Suprapubic skin (tissue), 4 donors: ENCODE measurements around the gene SELP. TPM values are rescaled to one million over a fixed set of nuclear protein-coding genes. Genes with fewer than 3 reads are reported as not detected.

Experiments
- DNase-seq, 2 donors: peaks; one replicate each; pipeline ENCODE4 v3.0.0-alpha.2; 2019; ENCODE audit warnings: low spot score in 2 of 2
- H3K27ac ChIP-seq: fragments of 200-600 bp; sonication (generic); one replicate; pipeline ENCODE4 v1.5.1; 2019
- H3K27me3 ChIP-seq: fragments of 200-600 bp; sonication (generic); one replicate; pipeline ENCODE4 v1.5.1; 2019
- H3K36me3 ChIP-seq: fragments of 200-600 bp; sonication (generic); one replicate; pipeline ENCODE4 v1.5.1; 2019
- H3K4me1 ChIP-seq: fragments of 200-600 bp; sonication (generic); one replicate; pipeline ENCODE4 v1.5.1; 2019
- H3K4me3 ChIP-seq: fragments of 200-600 bp; sonication (generic); one replicate; pipeline ENCODE4 v1.5.1; 2019; ENCODE audit warnings: mild to moderate bottlenecking
- H3K9me3 ChIP-seq: fragments of 200-600 bp; sonication (generic); one replicate; pipeline ENCODE4 v1.5.1; 2019
- EP300 ChIP-seq: sonication (generic); formaldehyde crosslinking; IDR thresholded peaks from one replicate; pipeline ENCODE4 v1.6.1; 2017; ENCODE audit warnings: antibody characterized with exemption
- POLR2A ChIP-seq, 2 donors: fragments of 450-650 bp; IDR thresholded peaks; one replicate each; pipeline ENCODE4 v1.6.1; 2017; ENCODE audit warnings: antibody characterized with exemption in 2 of 2, mild to moderate bottlenecking in 2 of 2, moderate library complexity in 2 of 2
- POLR2AphosphoS5 ChIP-seq, 3 donors: sonication (generic); formaldehyde crosslinking; IDR thresholded peaks; one replicate each; pipeline ENCODE4 v1.6.1; 2017; ENCODE audit warnings: antibody characterized with exemption in 3 of 3
- WGBS: methylation state at CpG from one replicate; pipeline ENCODE4 v1.1.5; 2018; 5-methylcytosine and 5-hydroxymethylcytosine counted together
- total RNA-seq, 4 donors: library from RNA; depleted of rRNA; stranded (reverse); fragments of >200 nt; gene quantifications; one replicate each; pipeline ENCODE4 v1.1.0, GENCODE V29; 2016
- TF ChIP-seq, protein P1 (sequence below), 2 donors: fragments of 200-600 bp in 1 of 2; fragments of 450-650 bp in 1 of 2; sonication (generic) in 1 of 2; IDR thresholded peaks; one replicate each; pipeline ENCODE4 v1.5.1; 2016 to 2019; ENCODE audit warnings: antibody characterized with exemption in 2 of 2, mild to moderate bottlenecking in 1 of 2, moderate library complexity in 1 of 2

The SELP gene
- total RNA-seq, 4 donors from 2014 or later = 0.95 to 3.7 (median 2.6) TPM

DNA sequence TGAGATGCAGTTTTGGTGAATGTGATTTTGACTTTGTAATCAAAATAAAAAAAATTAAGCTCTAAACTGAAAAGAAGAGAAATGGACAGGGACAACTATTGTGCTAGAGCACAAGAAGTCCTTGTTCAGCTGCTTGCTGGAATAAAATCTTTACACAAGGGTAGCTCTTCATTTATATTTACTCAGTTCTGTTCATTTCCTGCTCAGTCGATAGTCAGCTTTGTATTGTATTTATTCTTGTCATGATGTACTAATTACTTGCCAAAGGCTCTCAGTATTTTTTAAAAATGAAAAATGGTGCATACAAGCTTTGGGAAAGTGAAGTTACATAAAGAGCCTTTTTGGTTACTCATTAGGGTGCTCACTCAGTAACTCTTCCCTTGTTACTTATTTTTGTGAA, 61.4 kb downstream of the SELP start:
- Histone ChIP-seq H3K27me3 (peaks cover 2% of the 10 kb centered on the region), H3K4me1 (no peaks in the 10 kb centered on the region), H3K4me3 (no peak overlapping the region), H3K9me3 (no peaks in the 10 kb centered on the region), H3K27ac (no peak overlapping the region), H3K36me3 (no peaks in the 10 kb centered on the region)
- 51% methylated on average over 1 of the region's 1 CpG for WGBS
- TF ChIP-seq POLR2A (IDR thresholded peaks at IDR 0.05) (no peak), POLR2AphosphoS5 (IDR thresholded peaks at IDR 0.05) (no peak), EP300 (no peak)
- TF ChIP-seq, protein P1, sequence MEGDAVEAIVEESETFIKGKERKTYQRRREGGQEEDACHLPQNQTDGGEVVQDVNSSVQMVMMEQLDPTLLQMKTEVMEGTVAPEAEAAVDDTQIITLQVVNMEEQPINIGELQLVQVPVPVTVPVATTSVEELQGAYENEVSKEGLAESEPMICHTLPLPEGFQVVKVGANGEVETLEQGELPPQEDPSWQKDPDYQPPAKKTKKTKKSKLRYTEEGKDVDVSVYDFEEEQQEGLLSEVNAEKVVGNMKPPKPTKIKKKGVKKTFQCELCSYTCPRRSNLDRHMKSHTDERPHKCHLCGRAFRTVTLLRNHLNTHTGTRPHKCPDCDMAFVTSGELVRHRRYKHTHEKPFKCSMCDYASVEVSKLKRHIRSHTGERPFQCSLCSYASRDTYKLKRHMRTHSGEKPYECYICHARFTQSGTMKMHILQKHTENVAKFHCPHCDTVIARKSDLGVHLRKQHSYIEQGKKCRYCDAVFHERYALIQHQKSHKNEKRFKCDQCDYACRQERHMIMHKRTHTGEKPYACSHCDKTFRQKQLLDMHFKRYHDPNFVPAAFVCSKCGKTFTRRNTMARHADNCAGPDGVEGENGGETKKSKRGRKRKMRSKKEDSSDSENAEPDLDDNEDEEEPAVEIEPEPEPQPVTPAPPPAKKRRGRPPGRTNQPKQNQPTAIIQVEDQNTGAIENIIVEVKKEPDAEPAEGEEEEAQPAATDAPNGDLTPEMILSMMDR (IDR thresholded peaks at IDR 0.05) = no peak
- no peak for DNase-seq

DNA sequence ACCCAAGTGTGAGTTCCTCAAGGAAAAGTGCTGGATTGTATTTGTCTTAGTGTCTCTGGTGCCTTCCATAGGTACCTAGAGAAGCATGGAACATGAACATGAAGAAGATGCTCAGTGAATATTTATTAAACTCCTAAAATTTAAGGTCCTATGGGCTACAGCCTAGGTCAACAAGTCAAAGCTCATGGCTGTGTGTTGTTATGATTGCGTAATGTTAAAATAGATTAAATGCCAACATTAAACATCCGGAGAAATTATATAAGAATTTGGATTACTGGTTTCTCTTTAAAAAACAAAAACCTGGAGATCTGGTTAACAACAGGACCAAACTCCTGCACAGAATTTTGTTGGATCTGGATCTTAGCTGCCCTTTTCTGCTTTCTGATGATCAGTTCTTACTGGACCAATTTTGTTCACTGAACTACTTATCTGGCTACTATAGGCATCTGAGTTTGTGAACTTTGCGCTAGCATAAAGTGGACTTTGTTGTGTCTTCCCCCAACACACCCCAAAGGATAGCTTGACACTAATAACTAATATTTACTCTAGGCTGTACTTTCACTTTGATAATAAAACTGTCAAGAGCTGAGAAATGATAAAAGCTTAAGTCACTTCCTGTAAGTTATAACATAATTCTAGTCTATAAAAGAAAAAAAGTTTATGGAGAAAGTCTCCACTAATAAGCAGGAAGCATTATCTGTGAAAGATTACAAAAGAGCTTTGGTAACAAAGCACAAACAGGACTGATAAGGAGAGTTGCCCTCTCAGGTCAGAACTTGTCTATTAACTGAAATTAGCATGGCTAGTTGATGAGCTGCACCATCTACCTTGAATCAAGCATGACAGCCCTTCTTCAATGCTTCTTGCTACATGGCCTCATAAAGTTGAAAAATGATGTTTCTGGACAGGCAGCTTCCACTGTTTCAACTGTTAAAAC, 64.3 kb downstream of the SELP start:
- DNase-seq = no peak
- WGBS = 79% methylated on average over 3 of the region's 3 CpGs
- Histone ChIP-seq H3K27ac (no peak overlapping the region), H3K36me3 (no peaks in the 10 kb centered on the region), H3K9me3 (no peaks in the 10 kb centered on the region), H3K4me3 (no peak overlapping the region), H3K4me1 (no peaks in the 10 kb centered on the region), H3K27me3 (peaks cover 2% of the 10 kb centered on the region)
- TF ChIP-seq POLR2AphosphoS5 (IDR thresholded peaks at IDR 0.05) = no peak
- TF ChIP-seq EP300 = no peak
- TF ChIP-seq, protein P1 (IDR thresholded peaks at IDR 0.05) = no peak
- no peak for TF ChIP-seq POLR2A (IDR thresholded peaks at IDR 0.05)

GRCh38 chr1:169563650-169564049, 66.3 kb downstream of the SELP start:
- Histone ChIP-seq H3K27me3 (peaks cover 2% of the 10 kb centered on the region), H3K36me3 (no peaks in the 10 kb centered on the region), H3K27ac (no peak overlapping the region), H3K4me1 (no peaks in the 10 kb centered on the region), H3K9me3 (no peaks in the 10 kb centered on the region), H3K4me3 (no peak overlapping the region)
- TF ChIP-seq POLR2A (IDR thresholded peaks at IDR 0.05) = no peak
- TF ChIP-seq POLR2AphosphoS5 (IDR thresholded peaks at IDR 0.05) = no peak
- TF ChIP-seq EP300 = no peak
- TF ChIP-seq, protein P1 (IDR thresholded peaks at IDR 0.05) = no peak
- DNase-seq = no peak

GRCh38 chr1:169563019-169563615, 66.8 kb downstream of the SELP start:
- no peak for DNase-seq
- Histone ChIP-seq H3K27ac (no peak overlapping the region), H3K9me3 (no peaks in the 10 kb centered on the region), H3K27me3 (peaks cover 2% of the 10 kb centered on the region), H3K36me3 (no peaks in the 10 kb centered on the region), H3K4me1 (no peaks in the 10 kb centered on the region), H3K4me3 (no peak overlapping the region)
- 90% methylated on average over 1 of the region's 1 CpG for WGBS
- TF ChIP-seq, protein P1 (IDR thresholded peaks at IDR 0.05) = no peak
- TF ChIP-seq EP300 (no peak), POLR2A (IDR thresholded peaks at IDR 0.05) (no peak), POLR2AphosphoS5 (IDR thresholded peaks at IDR 0.05) (no peak)

DNA sequence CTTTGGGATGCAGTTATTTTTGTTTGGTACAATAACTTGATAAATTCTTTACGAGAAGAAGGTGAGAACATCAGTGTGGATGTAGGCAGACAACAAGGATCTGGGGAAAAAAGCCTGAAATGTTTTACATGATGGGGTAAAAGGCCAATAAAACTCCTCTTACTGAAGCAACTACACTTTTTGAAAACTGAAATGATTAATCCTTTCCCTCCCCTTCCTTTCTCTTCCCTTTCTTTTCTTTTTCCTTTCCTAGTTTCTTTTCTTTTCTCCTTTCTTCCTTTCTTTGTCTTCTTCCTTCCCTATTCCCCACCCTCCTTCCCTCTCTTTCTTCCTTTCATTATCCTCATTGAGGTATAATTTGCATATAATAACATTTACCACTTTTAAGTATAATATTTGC, 68.2 kb downstream of the SELP start:
- H3K27ac ChIP-seq = no peak overlapping the region
- DNase-seq = no peak
- H3K4me3 ChIP-seq = no peak overlapping the region
- no peaks in the 10 kb centered on the region for H3K9me3 ChIP-seq
- no peaks in the 10 kb centered on the region for H3K4me1 ChIP-seq
- no peaks in the 10 kb centered on the region for H3K27me3 ChIP-seq
- TF ChIP-seq POLR2AphosphoS5 (IDR thresholded peaks at IDR 0.05) (no peak), EP300 (no peak)
- WGBS = 92% methylated on average over 1 of the region's 1 CpG
- no peaks in the 10 kb centered on the region for H3K36me3 ChIP-seq
